Brain microvascular endothelial cell (primary cell): ENCODE measurements around the gene CXorf49.

Source experiments
- DNase-seq: peaks from one replicate; pipeline ENCODE4 v3.0.0-alpha.2; 2020
- H3K27ac ChIP-seq: fragments of 250-450 bp; sonication (Bioruptor Pico); 2 replicates; pipeline ENCODE4 v1.5.1; 2020; ENCODE audit warnings: mild to moderate bottlenecking, moderate library complexity
- H3K27me3 ChIP-seq: fragments of 250-450 bp; sonication (Bioruptor Pico); replicated peaks from 2 replicates; pipeline ENCODE4 v1.5.1; 2020; ENCODE audit warnings: mild to moderate bottlenecking
- H3K36me3 ChIP-seq: fragments of 250-450 bp; sonication (Bioruptor Pico); replicated peaks from 2 replicates; pipeline ENCODE4 v1.5.1; 2020; ENCODE audit warnings: mild to moderate bottlenecking
- H3K4me3 ChIP-seq: 2 replicates; pipeline ENCODE4 v1.5.1; 2011; ENCODE audit warnings: low read depth, mild to moderate bottlenecking, control low read depth, low read length, moderate library complexity
- CTCF ChIP-seq: IDR thresholded peaks from 2 replicates; pipeline ENCODE4 v1.5.1; 2011; ENCODE audit warnings: low read depth, mild to moderate bottlenecking, moderate library complexity, low read length, control low read depth, inconsistent platforms; ENCODE audit errors: missing control alignments
- in situ Hi-C: cut with HindIII; loops from 2 replicates; pipeline ENCODE4 v1.10.0; 2017; ENCODE audit warnings: low sequenced_read_pairs, low pct_ligation_motif_present

Gene CXorf49

GRCh38 chrX:71666240-71667223 lies 51.6 kb downstream of the CXorf49 start:
- no peak overlapping the region for H3K27ac ChIP-seq
- no peak overlapping the region for H3K4me3 ChIP-seq
- in situ Hi-C loops = no loop called here
- H3K36me3 ChIP-seq = no peaks in the 10 kb centered on the region
- DNase-seq = no peak
- H3K27me3 ChIP-seq = no peaks in the 10 kb centered on the region
- no peak for TF ChIP-seq CTCF

- TF ChIP-seq CTCF = no peak
- no peak overlapping the region for H3K4me3 ChIP-seq
- no peaks in the 10 kb centered on the region for H3K36me3 ChIP-seq
- no peak for DNase-seq
- no peaks in the 10 kb centered on the region for H3K27me3 ChIP-seq
- in situ Hi-C loops = no loop called here
- H3K27ac ChIP-seq = no peak overlapping the region
Observed at GRCh38 chrX:71665747-71666146, 52.3 kb downstream of the CXorf49 start.

- H3K4me3 ChIP-seq = no peak overlapping the region
- no peaks in the 10 kb centered on the region for H3K36me3 ChIP-seq
- in situ Hi-C loops = no loop called here
- no peak for DNase-seq
- TF ChIP-seq CTCF = no peak
- H3K27me3 ChIP-seq = no peaks in the 10 kb centered on the region
- no peak overlapping the region for H3K27ac ChIP-seq
Observed at GRCh38 chrX:71664889-71665491, 53.1 kb downstream of the CXorf49 start.
